SK-N-SH (cell line): ENCODE measurements around the gene SYNPO2. TPM values are rescaled to one million over a fixed set of nuclear protein-coding genes. Genes with fewer than 3 reads are reported as not detected.
A peak's percentile ranks its signal among the peaks of the same experiment; 100 is the strongest.

Experiments used
- CTCF ChIA-PET: fragments of 300-600, 350-600 bp; formaldehyde crosslinking; extraction: SDS; loops from one replicate; lab custom pipeline; 2021; lab: Yijun Ruan, JAX
- POLR2A ChIA-PET: fragments of 350-600 bp; sonication (Branson Sonifier 250); formaldehyde crosslinking; extraction: SDS; loops from one replicate; lab custom pipeline; 2020; ENCODE audit warnings: antibody characterized with exemption, inconsistent platforms; lab: Yijun Ruan, JAX
- DNase-seq: peaks from one replicate; pipeline ENCODE4 v3.0.0; 2012
- H2AFZ ChIP-seq: fragments of 200-600 bp; sonication (generic); 2 replicates; pipeline ENCODE4 v1.8.1; 2016; ENCODE audit warnings: antibody characterized with exemption, mild to moderate bottlenecking, low read depth
- H3F3A ChIP-seq: fragments of 200-600 bp; sonication (generic); replicated peaks from 2 replicates; pipeline ENCODE3; 2016; ENCODE audit warnings: antibody characterized with exemption, mild to moderate bottlenecking; ENCODE audit not compliant: insufficient read depth
- H3K27ac ChIP-seq, 2 experiments: fragments of 200-500 bp in 1 of 2; fragments of 200-600 bp in 1 of 2; sonication (Bioruptor generic) in 1 of 2; sonication (generic), shearing (Covaris generic) in 1 of 2; 2 replicates each; pipeline versions ENCODE4 v1.5.1 to v1.6.1; 2014 to 2016; ENCODE audit warnings: low read depth in 2 of 2, inconsistent platforms in 1 of 2, low read length in 1 of 2, mild to moderate bottlenecking in 1 of 2, mixed read lengths in 1 of 2
- H3K27me3 ChIP-seq: fragments of 200-600 bp; sonication (generic), shearing (Covaris generic); 2 replicates; pipeline ENCODE4 v1.6.1; 2016; ENCODE audit warnings: mixed run types; ENCODE audit not compliant: insufficient read depth
- H3K36me3 ChIP-seq, 2 experiments: fragments of 200-500 bp in 1 of 2; fragments of 200-600 bp in 1 of 2; sonication (Bioruptor generic) in 1 of 2; sonication (generic) in 1 of 2; replicated peaks in 1 of 2; 2 replicates each; pipeline versions ENCODE3 to v1.5.1; 2014 to 2016; ENCODE audit warnings: low read length in 1 of 2, mild to moderate bottlenecking in 1 of 2; ENCODE audit not compliant: insufficient read depth in 2 of 2, control insufficient read depth in 1 of 2
- H3K4me1 ChIP-seq, 2 experiments: fragments of 200-500 bp in 1 of 2; fragments of 200-600 bp in 1 of 2; sonication (Bioruptor generic) in 1 of 2; sonication (generic), shearing (Covaris generic) in 1 of 2; 2 replicates each; pipeline versions ENCODE4 v1.5.1 to v1.6.1; 2014 to 2016; ENCODE audit warnings: low read depth in 1 of 2, low read length in 1 of 2, mixed run types in 1 of 2; ENCODE audit not compliant: insufficient read depth in 2 of 2, control insufficient read depth in 1 of 2
- H3K4me2 ChIP-seq: fragments of 200-600 bp; sonication (generic), shearing (Covaris generic); 2 replicates; pipeline ENCODE4 v1.6.1; 2017; ENCODE audit warnings: mixed run types
- H3K4me3 ChIP-seq, 2 experiments: fragments of 200-500 bp in 1 of 2; fragments of 200-600 bp in 1 of 2; sonication (Bioruptor generic) in 1 of 2; sonication (generic), shearing (Covaris generic) in 1 of 2; 2 replicates each; pipeline versions ENCODE4 v1.5.1 to v1.8.1; 2014 to 2016; ENCODE audit warnings: low read depth in 2 of 2, inconsistent platforms in 1 of 2, low read length in 1 of 2, mild to moderate bottlenecking in 1 of 2, mixed read lengths in 1 of 2, moderate library complexity in 1 of 2
- H3K79me2 ChIP-seq: fragments of 200-600 bp; sonication (generic); 2 replicates; pipeline ENCODE4 v1.8.1; 2017; ENCODE audit warnings: mild to moderate bottlenecking; ENCODE audit not compliant: insufficient read depth
- H3K9ac ChIP-seq: fragments of 200-600 bp; sonication (generic); 2 replicates; pipeline ENCODE4 v1.6.1; 2017; ENCODE audit warnings: mixed run types
- H3K9me2 ChIP-seq: fragments of 200-600 bp; sonication (generic); 2 replicates; pipeline ENCODE4 v1.6.1; 2017; ENCODE audit warnings: mixed run types
- H3K9me3 ChIP-seq: fragments of 200-600 bp; sonication (generic); 2 replicates; pipeline ENCODE4 v1.6.1; 2017; ENCODE audit warnings: mixed run types, mild to moderate bottlenecking, moderate library complexity
- H4K20me1 ChIP-seq: fragments of 200-600 bp; sonication (generic); 2 replicates; pipeline ENCODE4 v1.6.1; 2017; ENCODE audit warnings: mild to moderate bottlenecking, mixed run types; ENCODE audit not compliant: insufficient read depth
- FOSL2 ChIP-seq: IDR thresholded peaks from 2 replicates; pipeline ENCODE4 v1.4.0; 2012; ENCODE audit warnings: low read depth, mild to moderate bottlenecking, moderate library complexity, borderline replicate concordance
- FOXM1 ChIP-seq: IDR thresholded peaks from 2 replicates; pipeline ENCODE4 v1.4.0; 2012; ENCODE audit warnings: low read depth, mild to moderate bottlenecking
- GATA2 ChIP-seq: sonication (generic); formaldehyde crosslinking; IDR thresholded peaks from 2 replicates; pipeline ENCODE4 v1.5.0; 2020; ENCODE audit warnings: mild to moderate bottlenecking, missing genetic modification reagents
- JUND ChIP-seq: IDR thresholded peaks from 2 replicates; pipeline ENCODE4 v1.4.0; 2012
- NFIC ChIP-seq: IDR thresholded peaks from 2 replicates; pipeline ENCODE4 v1.4.0; 2012; ENCODE audit warnings: borderline replicate concordance
- NRF1 ChIP-seq: IDR thresholded peaks from 2 replicates; pipeline ENCODE4 v1.6.1; 2012; ENCODE audit warnings: low read depth, mild to moderate bottlenecking, low read length
- RAD21 ChIP-seq: IDR thresholded peaks from 2 replicates; pipeline ENCODE4 v1.6.1; 2012; ENCODE audit warnings: mild to moderate bottlenecking, low read length
- SMC3 ChIP-seq: IDR thresholded peaks from 2 replicates; pipeline ENCODE4 v1.6.1; 2012; ENCODE audit warnings: low read depth, low read length, improper control_type of control experiment
- YY1 ChIP-seq: IDR thresholded peaks from 2 replicates; pipeline ENCODE4 v1.4.0; 2012; ENCODE audit warnings: low read depth, mild to moderate bottlenecking
- WGBS: methylation state at CpG from one replicate; pipeline ENCODE4 v1.1.6; 2017; ENCODE audit warnings: low lambda C conversion rate; 5-methylcytosine and 5-hydroxymethylcytosine counted together
- polyA plus RNA-seq, 3 experiments: library from polyadenylated mRNA; depleted of rRNA; stranded (reverse); fragments of >200 nt; gene quantifications; 2 replicates each; pipeline ENCODE4 v1.2.3, GENCODE V29; 2012
- TF ChIP-seq, protein P1 (sequence below): fragments of 150-350 bp; IDR thresholded peaks from 2 replicates; pipeline ENCODE4 v1.6.1; 2017; ENCODE audit warnings: antibody characterized with exemption, low read length, low read depth, borderline replicate concordance
- TF ChIP-seq, protein P2 (sequence below): fragments of 200-600 bp; sonication (generic); IDR thresholded peaks from 2 replicates; pipeline ENCODE4 v1.6.1; 2017; ENCODE audit warnings: antibody characterized with exemption, mild to moderate bottlenecking, moderate library complexity
- TF ChIP-seq, protein P3 (sequence below): fragments of 150-350 bp; IDR thresholded peaks from 2 replicates; pipeline ENCODE4 v1.6.1; 2016; ENCODE audit warnings: mild to moderate bottlenecking, low read depth, low read length
- TF ChIP-seq, protein P4 (sequence below): IDR thresholded peaks from 2 replicates; pipeline ENCODE4 v1.4.0; 2012; ENCODE audit warnings: low read depth

Gene SYNPO2
- polyA plus RNA-seq, 1 of the 3 experiments (the other 2 are of a cell fraction) = 7.2 TPM

DNA sequence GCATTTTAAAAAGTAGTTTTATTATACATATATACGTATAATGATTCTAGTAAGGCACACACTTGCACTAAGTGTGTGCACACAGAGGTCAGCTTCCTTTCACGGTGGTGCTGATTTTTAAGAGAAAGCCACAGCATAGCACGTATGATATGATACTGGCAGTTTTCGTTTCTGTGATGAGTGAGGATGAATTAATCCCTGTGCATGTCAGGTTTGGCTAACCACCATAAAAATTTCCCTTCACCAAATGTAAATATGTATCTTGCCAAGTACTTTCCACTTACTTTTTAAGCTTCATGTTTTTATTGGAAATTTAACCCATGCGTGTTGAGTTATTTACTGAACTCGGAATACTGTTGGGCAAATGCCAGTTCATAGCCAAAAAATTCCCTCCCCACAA, 84.6 kb downstream of the SYNPO2 start:
- peaks cover 9 to 18% of the 10 kb centered on the region in 2 experiments for H3K4me1 ChIP-seq
- H3K4me3 ChIP-seq = no peak overlapping the region
- H3K27ac ChIP-seq = no peak overlapping the region
- H2AFZ ChIP-seq = no peak overlapping the region
- H3K4me2 ChIP-seq = no peak overlapping the region
- H3K79me2 ChIP-seq = no peaks in the 10 kb centered on the region
- H4K20me1 ChIP-seq = no peaks in the 10 kb centered on the region
- CTCF ChIA-PET = interaction anchor here (1.0 to 1.4 kb wide), 3 partner anchors 8 to 326 kb away, joined by 4 read pairs; no protein-coding TSS in a partner anchor
- no peaks in the 10 kb centered on the region for H3K27me3 ChIP-seq
- H3K36me3 ChIP-seq = peaks cover 0 to 9% of the 10 kb centered on the region in 2 experiments
- DNase-seq = no peak
- H3K9ac ChIP-seq = no peak overlapping the region
- no peaks in the 10 kb centered on the region for H3K9me2 ChIP-seq
- no peaks in the 10 kb centered on the region for H3K9me3 ChIP-seq
- H3F3A ChIP-seq = peaks cover 12% of the 10 kb centered on the region
- TF ChIP-seq, protein P1, sequence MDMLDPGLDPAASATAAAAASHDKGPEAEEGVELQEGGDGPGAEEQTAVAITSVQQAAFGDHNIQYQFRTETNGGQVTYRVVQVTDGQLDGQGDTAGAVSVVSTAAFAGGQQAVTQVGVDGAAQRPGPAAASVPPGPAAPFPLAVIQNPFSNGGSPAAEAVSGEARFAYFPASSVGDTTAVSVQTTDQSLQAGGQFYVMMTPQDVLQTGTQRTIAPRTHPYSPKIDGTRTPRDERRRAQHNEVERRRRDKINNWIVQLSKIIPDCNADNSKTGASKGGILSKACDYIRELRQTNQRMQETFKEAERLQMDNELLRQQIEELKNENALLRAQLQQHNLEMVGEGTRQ = no peak
- TF ChIP-seq GATA2 = no peak
- TF ChIP-seq, protein P2, sequence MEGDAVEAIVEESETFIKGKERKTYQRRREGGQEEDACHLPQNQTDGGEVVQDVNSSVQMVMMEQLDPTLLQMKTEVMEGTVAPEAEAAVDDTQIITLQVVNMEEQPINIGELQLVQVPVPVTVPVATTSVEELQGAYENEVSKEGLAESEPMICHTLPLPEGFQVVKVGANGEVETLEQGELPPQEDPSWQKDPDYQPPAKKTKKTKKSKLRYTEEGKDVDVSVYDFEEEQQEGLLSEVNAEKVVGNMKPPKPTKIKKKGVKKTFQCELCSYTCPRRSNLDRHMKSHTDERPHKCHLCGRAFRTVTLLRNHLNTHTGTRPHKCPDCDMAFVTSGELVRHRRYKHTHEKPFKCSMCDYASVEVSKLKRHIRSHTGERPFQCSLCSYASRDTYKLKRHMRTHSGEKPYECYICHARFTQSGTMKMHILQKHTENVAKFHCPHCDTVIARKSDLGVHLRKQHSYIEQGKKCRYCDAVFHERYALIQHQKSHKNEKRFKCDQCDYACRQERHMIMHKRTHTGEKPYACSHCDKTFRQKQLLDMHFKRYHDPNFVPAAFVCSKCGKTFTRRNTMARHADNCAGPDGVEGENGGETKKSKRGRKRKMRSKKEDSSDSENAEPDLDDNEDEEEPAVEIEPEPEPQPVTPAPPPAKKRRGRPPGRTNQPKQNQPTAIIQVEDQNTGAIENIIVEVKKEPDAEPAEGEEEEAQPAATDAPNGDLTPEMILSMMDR = no peak
- WGBS = 78% methylated on average over 6 of the region's 6 CpGs
- POLR2A ChIA-PET = no interaction called here

DNA sequence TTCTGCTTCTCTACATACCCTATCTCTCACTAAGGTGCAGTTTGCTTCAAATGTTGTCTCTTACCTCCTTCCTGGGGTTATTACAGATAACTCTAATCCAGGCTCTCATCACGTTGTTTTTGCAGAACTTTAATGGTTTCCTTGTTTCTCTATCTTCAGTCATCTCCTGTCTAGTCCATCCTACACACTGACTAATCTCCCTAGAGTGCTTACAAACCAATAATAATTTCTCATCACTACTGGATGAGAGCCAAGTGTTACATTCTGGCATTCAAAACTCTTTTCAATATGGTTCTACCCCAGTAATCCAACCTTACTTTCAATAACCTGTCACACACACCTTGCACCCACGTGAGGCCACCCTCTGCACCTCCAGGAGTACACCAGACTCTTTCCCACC, 86.1 kb downstream of the SYNPO2 start:
- H3K36me3 ChIP-seq = peaks cover 0 to 9% of the 10 kb centered on the region in 2 experiments
- no peaks in the 10 kb centered on the region for H3K27me3 ChIP-seq
- peaks cover 11% of the 10 kb centered on the region for H3F3A ChIP-seq
- 42% methylated on average over 2 of the region's 2 CpGs for WGBS
- TF ChIP-seq NFIC = peak; percentile 65; the same call in 1 of the 2 replicates
- TF ChIP-seq YY1 = no peak
- no peaks in the 10 kb centered on the region for H3K9me2 ChIP-seq
- no peak overlapping the region for H3K4me3 ChIP-seq
- no peaks in the 10 kb centered on the region for H3K79me2 ChIP-seq
- no peaks in the 10 kb centered on the region for H4K20me1 ChIP-seq
- peak overlapping the region; percentile 1 to 49; a peak in 3 of 4 replicates for H3K27ac ChIP-seq
- H3K9me3 ChIP-seq = no peaks in the 10 kb centered on the region
- ChIA-PET CTCF (interaction anchor here (1.0 to 1.2 kb wide), 2 partner anchors 67 to 315 kb away, joined by 3 to 4 read pairs; no protein-coding TSS in a partner anchor), POLR2A (no interaction called here)
- H3K4me2 ChIP-seq = 0 out of 2 replicates have a peak overlapping the region, but pooled peaks have one; percentile 12
- peaks cover 4 to 10% of the 10 kb centered on the region in 2 experiments; a peak in 3 of 4 replicates for H3K4me1 ChIP-seq
- no peak overlapping the region for H3K9ac ChIP-seq
- H2AFZ ChIP-seq = no peak overlapping the region
- DNase-seq = no peak

DNA sequence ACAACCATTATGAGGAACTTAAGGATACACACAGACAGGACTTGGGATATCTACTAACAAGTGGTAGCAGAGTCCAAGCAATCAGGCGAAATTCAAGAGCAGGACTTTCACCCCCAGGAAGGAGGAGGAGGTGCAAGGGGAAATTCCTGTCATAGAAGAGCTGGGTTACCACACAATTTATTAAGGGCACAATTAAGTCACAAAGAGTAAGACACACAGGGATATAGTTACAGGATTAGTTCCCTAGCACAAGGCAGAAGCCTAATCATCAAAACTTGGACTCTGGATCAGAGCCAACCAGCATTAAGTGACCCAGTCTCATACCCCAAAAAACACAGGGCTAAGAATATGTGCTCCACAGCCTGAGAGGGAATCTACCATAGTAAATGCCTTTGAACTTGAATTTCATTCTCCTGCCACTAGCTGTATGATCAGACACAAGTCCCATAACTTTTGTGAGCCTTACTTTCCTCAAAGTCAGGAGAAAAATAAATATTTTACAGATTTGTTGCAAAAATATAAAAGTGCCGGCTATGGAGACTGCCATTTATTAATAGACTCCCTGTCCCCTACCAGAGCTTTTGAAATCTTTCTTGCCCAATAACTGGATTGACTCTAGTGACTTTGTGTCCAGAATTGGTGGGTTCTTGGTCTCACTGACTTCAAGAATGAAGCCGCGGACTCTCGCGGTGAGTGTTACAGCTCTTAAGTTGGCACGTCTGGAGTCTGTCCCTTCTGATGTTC, 87.0 kb downstream of the SYNPO2 start:
- Histone ChIP-seq H3K27ac (no peak overlapping the region), H3K4me3 (no peak overlapping the region), H3F3A (peaks cover 11% of the 10 kb centered on the region), H3K4me1 (peaks cover 4 to 10% of the 10 kb centered on the region in 2 experiments; a peak in 3 of 4 replicates), H3K4me2 (no peak overlapping the region), H3K36me3 (peaks cover 0 to 8% of the 10 kb centered on the region in 2 experiments), H4K20me1 (no peaks in the 10 kb centered on the region), H2AFZ (no peak overlapping the region), H3K79me2 (no peaks in the 10 kb centered on the region), H3K27me3 (no peaks in the 10 kb centered on the region), H3K9ac (no peak overlapping the region), H3K9me2 (no peaks in the 10 kb centered on the region), H3K9me3 (no peaks in the 10 kb centered on the region)
- DNase-seq = no peak
- POLR2A ChIA-PET = no interaction called here
- 95% methylated on average over 7 of the region's 7 CpGs for WGBS
- CTCF ChIA-PET = interaction anchor here (1.0 to 1.2 kb wide), 2 partner anchors 66 to 314 kb away, joined by 3 to 4 read pairs; no protein-coding TSS in a partner anchor
- TF ChIP-seq FOSL2 = no peak
- TF ChIP-seq SMC3 = no peak
- TF ChIP-seq JUND = no peak
- TF ChIP-seq, protein P3, sequence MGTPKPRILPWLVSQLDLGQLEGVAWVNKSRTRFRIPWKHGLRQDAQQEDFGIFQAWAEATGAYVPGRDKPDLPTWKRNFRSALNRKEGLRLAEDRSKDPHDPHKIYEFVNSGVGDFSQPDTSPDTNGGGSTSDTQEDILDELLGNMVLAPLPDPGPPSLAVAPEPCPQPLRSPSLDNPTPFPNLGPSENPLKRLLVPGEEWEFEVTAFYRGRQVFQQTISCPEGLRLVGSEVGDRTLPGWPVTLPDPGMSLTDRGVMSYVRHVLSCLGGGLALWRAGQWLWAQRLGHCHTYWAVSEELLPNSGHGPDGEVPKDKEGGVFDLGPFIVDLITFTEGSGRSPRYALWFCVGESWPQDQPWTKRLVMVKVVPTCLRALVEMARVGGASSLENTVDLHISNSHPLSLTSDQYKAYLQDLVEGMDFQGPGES = no peak
- TF ChIP-seq NRF1 = no peak
- TF ChIP-seq, protein P2 = no peak
- TF ChIP-seq, protein P4, sequence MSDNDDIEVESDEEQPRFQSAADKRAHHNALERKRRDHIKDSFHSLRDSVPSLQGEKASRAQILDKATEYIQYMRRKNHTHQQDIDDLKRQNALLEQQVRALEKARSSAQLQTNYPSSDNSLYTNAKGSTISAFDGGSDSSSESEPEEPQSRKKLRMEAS = no peak
- no peak for TF ChIP-seq RAD21
- no peak for TF ChIP-seq NFIC
- no peak for TF ChIP-seq FOXM1
